ENCODE results near the gene FLNB.
A peak's percentile ranks its signal among the peaks of the same experiment; 100 is the strongest.

Gene FLNB

GRCh38 chr3:58134468-58134867 lies 126.2 kb downstream of the FLNB start:
- H3K4me3 ChIP-seq (ENCODE audit: low read depth, low read length): no peak overlapping the region
- TF ChIP-seq CTCF (IDR thresholded peaks at IDR 0.05; ENCODE audit: borderline replicate concordance, insufficient read depth, low read depth, low read length): no peak

- TF ChIP-seq CTCF (IDR thresholded peaks at IDR 0.05; ENCODE audit: borderline replicate concordance, insufficient read depth, low read depth, low read length): 0 out of 2 replicates have a peak, but pooled peaks have one; percentile 8
- H3K4me3 ChIP-seq (ENCODE audit: low read depth, low read length): no peak overlapping the region
Measured at GRCh38 chr3:58135712-58136543, 127.7 kb downstream of the FLNB start.

- no peak overlapping the region for H3K4me3 ChIP-seq (ENCODE audit: low read depth, low read length)
- no peak for TF ChIP-seq CTCF (IDR thresholded peaks at IDR 0.05; ENCODE audit: borderline replicate concordance, insufficient read depth, low read depth, low read length)
Measured at GRCh38 chr3:58137306-58137705, 129.1 kb downstream of the FLNB start.

GRCh38 chr3:58141766-58142345 lies 133.6 kb downstream of the FLNB start:
- TF ChIP-seq CTCF (IDR thresholded peaks at IDR 0.05; ENCODE audit: borderline replicate concordance, insufficient read depth, low read depth, low read length): no peak
- no peak overlapping the region for H3K4me3 ChIP-seq (ENCODE audit: low read depth, low read length)

- H3K4me3 ChIP-seq (ENCODE audit: low read depth, low read length): no peak overlapping the region
- no peak for TF ChIP-seq CTCF (IDR thresholded peaks at IDR 0.05; ENCODE audit: borderline replicate concordance, insufficient read depth, low read depth, low read length)
Measured at GRCh38 chr3:58143417-58144055, 135.3 kb downstream of the FLNB start.

GRCh38 chr3:58144478-58145325 lies 136.5 kb downstream of the FLNB start:
- no peak for TF ChIP-seq CTCF (IDR thresholded peaks at IDR 0.05; ENCODE audit: borderline replicate concordance, insufficient read depth, low read depth, low read length)
- H3K4me3 ChIP-seq (ENCODE audit: low read depth, low read length): no peak overlapping the region
